GM12801 (cell line): ENCODE results near the gene DTNBP1.

Source experiments
- CTCF ChIP-seq: IDR thresholded peaks from one replicate; pipeline ENCODE4 v1.5.1; 2011; ENCODE audit warnings: control low read depth; ENCODE audit not compliant: insufficient read length; ENCODE audit errors: extremely low read depth

DTNBP1 gene

GRCh38 chr6:15675536-15676220, 12.8 kb upstream of the DTNBP1 start:
- TF ChIP-seq CTCF = no peak

- no peak for TF ChIP-seq CTCF
Observed at GRCh38 chr6:15674690-15675386, 12.0 kb upstream of the DTNBP1 start.

- no peak for TF ChIP-seq CTCF
Observed at GRCh38 chr6:15673666-15674065, 10.8 kb upstream of the DTNBP1 start.

- TF ChIP-seq CTCF = no peak
Observed at GRCh38 chr6:15672818-15673217, 10.0 kb upstream of the DTNBP1 start.

GRCh38 chr6:15672291-15672690, 9.5 kb upstream of the DTNBP1 start:
- TF ChIP-seq CTCF = no peak

- TF ChIP-seq CTCF = no peak
Observed at GRCh38 chr6:15668918-15669317, 6.1 kb upstream of the DTNBP1 start.

- TF ChIP-seq CTCF = no peak
Observed at GRCh38 chr6:15665237-15665636, 2.4 kb upstream of the DTNBP1 start.
